OCI-LY1 (cell line): ENCODE results near the gene PSTPIP1.

ENCODE experiments used
- EZH2 ChIP-seq: fragments of 200-600 bp; sonication (generic), shearing (Covaris generic); IDR thresholded peaks from 2 replicates; pipeline ENCODE4 v1.8.0; 2017; ENCODE audit warnings: borderline replicate concordance, mixed run types, mild to moderate bottlenecking, antibody characterized with exemption, low read length, moderate library complexity, mixed read lengths
- TF ChIP-seq, protein P1 (sequence below): fragments of 200-600 bp; sonication (generic), shearing (Covaris generic); IDR thresholded peaks from 2 replicates; pipeline ENCODE4 v1.5.1; 2017; ENCODE audit warnings: mild to moderate bottlenecking, antibody characterized with exemption, low read length, moderate library complexity, mixed read lengths

- TF ChIP-seq, protein P1, sequence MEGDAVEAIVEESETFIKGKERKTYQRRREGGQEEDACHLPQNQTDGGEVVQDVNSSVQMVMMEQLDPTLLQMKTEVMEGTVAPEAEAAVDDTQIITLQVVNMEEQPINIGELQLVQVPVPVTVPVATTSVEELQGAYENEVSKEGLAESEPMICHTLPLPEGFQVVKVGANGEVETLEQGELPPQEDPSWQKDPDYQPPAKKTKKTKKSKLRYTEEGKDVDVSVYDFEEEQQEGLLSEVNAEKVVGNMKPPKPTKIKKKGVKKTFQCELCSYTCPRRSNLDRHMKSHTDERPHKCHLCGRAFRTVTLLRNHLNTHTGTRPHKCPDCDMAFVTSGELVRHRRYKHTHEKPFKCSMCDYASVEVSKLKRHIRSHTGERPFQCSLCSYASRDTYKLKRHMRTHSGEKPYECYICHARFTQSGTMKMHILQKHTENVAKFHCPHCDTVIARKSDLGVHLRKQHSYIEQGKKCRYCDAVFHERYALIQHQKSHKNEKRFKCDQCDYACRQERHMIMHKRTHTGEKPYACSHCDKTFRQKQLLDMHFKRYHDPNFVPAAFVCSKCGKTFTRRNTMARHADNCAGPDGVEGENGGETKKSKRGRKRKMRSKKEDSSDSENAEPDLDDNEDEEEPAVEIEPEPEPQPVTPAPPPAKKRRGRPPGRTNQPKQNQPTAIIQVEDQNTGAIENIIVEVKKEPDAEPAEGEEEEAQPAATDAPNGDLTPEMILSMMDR = no peak
- TF ChIP-seq EZH2 = no peak
Measured at GRCh38 chr15:77039217-77039533, 44.2 kb downstream of the PSTPIP1 start.
